Ovary (tissue), 3 donors: ENCODE measurements around the gene P2RY11.

Experiments used
- EP300 ChIP-seq: sonication (generic); formaldehyde crosslinking; IDR thresholded peaks from one replicate; pipeline ENCODE4 v1.6.1; 2017; ENCODE audit warnings: antibody characterized with exemption
- POLR2A ChIP-seq: fragments of 450-650 bp; IDR thresholded peaks from one replicate; pipeline ENCODE4 v1.6.1; 2017; ENCODE audit warnings: antibody characterized with exemption, mild to moderate bottlenecking, moderate library complexity
- TF ChIP-seq, protein P1 (sequence below), 3 donors: fragments of 450-650 bp in 2 of 3; fragments of 200-600 bp in 1 of 3; IDR thresholded peaks; one replicate each; pipeline versions ENCODE4 v1.5.1 to v1.8.0; 2016 to 2022; ENCODE audit warnings: antibody characterized with exemption in 3 of 3, mild to moderate bottlenecking in 1 of 3
- donor health status: DM: no; HTN: no; CAD: no.

- no peak for TF ChIP-seq POLR2A
- TF ChIP-seq, protein P1, sequence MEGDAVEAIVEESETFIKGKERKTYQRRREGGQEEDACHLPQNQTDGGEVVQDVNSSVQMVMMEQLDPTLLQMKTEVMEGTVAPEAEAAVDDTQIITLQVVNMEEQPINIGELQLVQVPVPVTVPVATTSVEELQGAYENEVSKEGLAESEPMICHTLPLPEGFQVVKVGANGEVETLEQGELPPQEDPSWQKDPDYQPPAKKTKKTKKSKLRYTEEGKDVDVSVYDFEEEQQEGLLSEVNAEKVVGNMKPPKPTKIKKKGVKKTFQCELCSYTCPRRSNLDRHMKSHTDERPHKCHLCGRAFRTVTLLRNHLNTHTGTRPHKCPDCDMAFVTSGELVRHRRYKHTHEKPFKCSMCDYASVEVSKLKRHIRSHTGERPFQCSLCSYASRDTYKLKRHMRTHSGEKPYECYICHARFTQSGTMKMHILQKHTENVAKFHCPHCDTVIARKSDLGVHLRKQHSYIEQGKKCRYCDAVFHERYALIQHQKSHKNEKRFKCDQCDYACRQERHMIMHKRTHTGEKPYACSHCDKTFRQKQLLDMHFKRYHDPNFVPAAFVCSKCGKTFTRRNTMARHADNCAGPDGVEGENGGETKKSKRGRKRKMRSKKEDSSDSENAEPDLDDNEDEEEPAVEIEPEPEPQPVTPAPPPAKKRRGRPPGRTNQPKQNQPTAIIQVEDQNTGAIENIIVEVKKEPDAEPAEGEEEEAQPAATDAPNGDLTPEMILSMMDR (IDR thresholded peaks at IDR 0.05) = no peak
- TF ChIP-seq EP300 = no peak
Observed at GRCh38 chr19:10145031-10145430, 33.5 kb downstream of the P2RY11 start.
